Activated gamma-delta T cell (primary cell): ENCODE data around the gene MAN1B1.
"Not testable (repeated sequence)": the region's sequence is repeated elsewhere in the genome, so short reads cannot be mapped to it uniquely, and the experiment has no call there.

ENCODE experiments used
- DNase-seq: peaks from one replicate; lab custom pipeline; 2025; lab: John Stamatoyannopoulos, UW

MAN1B1 gene

DNA sequence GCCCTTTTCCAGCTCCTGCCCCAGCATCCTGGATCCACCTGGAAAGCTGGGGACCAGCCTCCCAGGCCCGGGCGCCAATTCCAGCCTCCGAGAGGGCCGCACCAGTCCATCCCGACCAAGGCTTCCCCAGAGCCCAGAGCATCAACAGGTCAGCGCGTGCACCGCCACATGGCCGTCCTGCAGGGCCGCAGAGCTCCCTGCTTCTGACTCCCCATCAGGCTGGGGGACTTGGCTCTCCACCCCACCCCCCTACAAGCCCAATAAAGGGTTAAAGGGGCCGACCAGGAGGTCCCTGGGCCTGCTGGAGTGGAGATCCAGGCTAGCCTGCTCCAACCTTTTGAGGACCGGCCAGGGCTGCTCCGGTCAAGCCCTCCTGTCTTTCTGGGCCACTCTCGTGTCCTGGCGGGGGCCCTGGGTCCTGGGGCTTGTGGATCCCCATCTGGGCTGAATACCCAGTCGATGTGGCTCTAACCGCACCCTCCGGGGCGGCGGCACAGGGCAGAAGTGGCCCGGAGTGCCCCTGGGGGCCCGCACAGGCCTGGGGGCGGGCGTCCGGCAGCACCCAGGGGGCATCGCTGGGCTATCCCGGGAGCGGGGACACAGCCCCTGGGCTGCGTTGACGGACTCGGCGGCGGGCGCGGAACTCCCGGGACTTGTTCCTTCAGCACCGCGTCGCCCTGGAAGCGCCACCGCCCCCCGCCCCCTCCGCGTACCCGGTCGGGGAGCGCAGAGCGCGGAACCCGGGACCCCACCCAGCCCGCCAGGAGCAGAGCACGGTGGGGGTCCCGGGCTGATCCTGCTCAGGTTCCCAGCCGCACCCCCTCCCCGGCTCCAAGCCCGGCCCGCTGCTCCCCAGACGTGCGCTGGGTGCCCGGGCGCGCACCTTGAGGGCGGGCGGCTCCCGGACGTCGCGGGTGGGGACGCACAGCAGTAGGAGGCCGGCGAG, 33.5 kb upstream of the MAN1B1 start:
- no peak for DNase-seq

DNA sequence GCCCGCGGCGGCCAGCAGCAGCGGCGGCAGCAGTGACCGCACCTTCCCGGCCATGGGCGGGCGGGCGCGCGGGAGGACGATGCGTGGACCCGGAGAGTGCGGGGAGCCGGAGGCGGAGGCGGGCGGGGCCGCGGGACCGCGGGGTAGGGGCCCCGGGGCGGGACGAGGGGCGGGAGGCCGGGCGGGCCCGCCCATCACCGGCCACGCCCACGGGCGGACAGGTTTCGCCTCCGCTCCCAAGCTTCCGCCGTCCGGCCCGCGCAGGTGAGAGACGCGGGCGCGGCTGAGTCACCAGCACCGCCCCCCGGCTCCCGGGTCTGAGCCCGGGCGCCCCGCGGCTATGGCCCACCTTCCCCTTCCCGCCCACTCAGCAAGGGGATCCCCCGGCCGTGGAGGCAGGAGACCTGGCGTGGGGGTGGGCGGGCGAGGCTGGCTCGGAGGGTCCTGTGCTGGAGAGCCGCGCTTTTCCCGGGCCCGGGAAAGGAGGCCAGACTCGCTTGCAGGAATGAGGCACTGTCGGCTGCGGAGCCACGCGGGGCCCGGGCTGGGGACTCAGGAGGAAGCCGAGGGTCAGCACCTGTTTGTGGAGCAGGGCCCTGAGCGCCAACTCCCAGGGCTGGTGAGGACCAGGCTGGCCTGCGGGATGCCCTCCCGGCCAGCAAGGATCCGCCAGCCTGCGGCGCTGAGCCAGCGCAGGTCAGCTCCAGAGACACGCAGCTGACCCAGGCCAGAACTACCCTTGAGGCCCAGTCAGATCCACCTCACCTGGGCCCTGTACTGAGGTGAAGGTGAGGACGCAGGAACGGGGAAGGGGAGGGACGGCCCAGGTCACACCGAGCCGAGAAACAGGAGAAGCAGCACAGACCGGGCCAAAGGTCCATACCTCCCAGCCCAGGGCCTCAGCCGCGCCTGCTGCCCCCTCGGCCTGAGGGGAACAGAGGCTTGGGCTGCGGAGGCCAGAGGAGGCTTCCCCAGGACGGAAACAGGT, 32.5 kb upstream of the MAN1B1 start, which contains the start of gene ENTPD2:
ENTPD2 (minus strand) TSS at position 118 of the 988 bp plus-strand sequence; CDS start at position 54, 64 bp downstream.
- DNase-seq = peak; percentile 36

DNA sequence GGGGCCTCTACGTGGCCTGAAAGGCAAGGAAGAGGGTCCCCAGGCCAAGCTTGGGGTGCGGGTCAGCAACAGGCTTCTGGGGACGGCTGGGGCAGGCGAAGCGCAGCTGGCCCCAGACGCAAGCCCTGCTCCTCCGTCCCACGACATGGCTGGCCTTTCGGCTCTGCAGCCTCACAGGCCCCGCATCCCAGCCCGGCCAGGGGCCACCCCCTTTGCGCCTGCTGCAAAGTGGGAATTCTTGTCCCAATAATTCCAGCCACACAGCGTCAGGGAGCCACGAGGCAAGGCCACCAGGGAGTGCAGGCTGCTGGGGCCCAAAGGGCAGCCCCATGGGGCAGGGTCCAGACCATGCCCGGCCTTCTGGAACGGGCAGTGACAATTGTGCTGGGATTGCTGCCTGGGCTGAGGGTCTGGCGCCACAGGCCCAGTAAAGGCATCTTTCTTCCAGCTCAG, 31.8 kb upstream of the MAN1B1 start:
- DNase-seq = no peak

DNA sequence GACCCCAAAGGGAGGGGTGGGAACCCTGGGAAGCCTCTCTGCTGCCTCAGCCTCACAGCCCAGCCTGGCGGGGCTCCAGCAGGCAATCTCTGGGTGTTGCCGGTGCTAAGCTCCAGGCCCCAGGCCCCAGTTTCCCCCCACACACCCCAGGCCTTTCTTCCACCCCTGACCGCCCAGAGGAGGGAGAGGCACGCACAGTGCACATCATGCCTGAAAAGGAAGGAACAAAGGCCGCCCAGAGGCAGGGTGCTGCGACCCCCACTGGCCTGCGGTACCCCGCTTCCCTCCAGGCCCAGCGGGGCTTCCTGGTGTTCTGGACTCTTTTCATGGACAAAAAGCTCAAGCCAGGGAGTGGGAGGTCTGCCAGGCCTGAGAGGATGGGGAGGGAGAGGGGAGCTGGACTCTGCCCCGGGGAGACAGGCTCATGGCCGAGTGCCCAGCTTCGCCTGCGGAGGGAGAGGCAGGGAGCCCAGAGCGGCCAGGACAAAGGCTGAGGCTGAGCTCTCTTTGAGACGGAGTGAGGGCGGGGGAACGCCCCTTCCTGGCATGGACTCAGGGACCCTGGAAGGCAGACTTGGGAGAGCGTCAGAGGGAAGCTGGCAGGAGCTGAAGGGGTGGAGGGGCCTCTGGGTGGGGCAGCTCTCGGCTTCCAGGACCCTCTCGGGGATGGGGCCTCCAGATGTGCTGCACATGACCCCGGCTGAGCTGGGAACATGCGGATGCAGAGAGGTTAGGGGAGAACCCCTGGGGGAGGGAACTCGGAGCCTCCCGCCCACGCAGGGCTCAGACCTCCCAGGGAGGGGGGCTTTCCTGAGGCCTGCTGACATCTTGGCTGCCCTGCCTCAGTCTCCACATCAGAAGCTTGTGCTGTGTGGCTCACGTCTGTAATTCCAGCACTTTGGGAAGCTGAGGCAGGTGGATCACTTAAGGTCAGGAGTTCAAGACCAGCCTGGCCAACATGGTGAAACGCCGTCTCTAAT, 31.1 kb upstream of the MAN1B1 start:
- DNase-seq = no peak

DNA sequence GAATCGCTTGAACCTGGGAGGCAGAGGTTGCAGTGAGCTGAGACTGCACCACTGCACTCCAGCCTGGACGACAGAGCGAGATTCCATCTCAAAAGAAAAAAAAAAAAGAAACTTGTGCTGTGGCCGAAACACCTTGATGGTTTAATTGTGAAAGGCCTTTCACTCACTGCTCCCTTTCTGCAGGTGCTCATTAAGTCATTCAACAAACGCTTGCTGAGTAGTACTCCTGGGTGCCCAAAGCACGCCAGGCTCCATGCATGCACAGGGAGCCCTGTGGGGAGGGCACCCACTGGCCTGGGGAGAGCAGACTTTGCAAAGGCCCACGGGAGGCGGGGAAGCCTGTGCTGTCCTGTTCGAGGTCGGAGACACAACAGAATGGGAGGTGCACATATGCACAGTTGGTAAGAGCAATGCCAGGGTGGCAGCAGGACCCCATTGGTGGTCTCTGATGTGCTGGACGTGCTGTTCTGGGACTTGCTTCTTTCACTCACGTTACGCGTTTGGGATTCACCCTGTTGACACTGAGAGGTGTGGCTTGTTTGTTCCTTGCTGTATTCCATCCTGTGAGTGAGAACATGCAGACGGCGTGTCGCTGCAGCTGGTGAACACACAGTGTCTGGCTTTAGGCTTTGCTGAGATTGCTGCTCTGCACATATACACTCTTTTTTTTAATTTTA, 29.9 kb upstream of the MAN1B1 start:
- no peak for DNase-seq

DNA sequence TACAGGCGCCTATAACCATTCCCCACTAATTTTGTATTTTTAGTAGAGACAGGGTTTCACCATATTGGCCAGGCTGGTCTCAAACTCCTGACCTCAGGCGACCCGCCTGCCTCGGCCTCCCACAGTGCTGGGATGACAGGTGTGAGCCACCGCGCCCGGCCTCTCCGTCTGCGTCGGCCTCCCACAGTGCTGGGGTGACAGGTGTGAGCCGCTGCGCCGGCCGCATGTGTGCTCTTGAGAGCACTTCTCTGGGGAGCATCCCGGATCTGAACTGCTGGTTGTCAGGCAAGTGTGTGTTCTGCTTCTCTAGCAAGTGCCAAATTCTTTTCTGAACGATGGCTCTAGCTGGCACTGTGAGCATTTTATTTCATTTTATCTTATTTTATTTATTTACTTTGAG, 29.2 kb upstream of the MAN1B1 start:
- no peak for DNase-seq

DNA sequence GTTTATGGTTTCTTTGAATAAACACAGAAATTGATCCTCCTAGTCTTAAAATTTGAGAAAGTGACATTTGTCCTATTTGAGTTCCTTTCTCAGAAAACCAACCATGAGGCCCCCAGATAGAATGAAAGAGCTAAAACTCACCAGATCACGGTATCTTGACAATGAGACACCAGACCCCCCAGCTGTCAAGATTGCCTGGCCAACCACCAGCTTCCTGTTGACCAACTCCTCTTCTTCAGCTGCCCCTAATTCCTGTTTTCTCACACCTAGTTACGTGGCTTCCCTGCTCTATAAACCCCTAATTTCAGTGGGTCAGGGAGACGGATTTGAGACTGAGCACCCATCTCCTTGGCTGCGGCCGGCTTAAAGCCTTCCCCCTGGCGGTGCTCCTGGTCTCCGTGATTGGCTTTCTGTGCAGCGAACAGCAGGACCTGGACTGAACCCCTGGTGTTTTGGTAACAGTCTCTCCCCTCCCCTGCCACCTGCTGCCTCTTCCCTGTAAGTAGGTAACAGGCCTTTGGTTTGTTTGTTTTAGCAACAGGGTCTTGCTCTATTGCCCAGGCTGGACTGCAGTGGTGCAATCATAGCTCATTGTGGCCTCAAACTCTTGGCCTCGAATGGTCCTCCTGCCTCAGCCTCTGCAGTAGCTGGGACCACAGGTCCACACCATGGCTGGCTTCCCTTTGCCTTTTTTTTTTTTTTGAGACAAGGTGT, 28.1 kb upstream of the MAN1B1 start:
- DNase-seq = no peak

DNA sequence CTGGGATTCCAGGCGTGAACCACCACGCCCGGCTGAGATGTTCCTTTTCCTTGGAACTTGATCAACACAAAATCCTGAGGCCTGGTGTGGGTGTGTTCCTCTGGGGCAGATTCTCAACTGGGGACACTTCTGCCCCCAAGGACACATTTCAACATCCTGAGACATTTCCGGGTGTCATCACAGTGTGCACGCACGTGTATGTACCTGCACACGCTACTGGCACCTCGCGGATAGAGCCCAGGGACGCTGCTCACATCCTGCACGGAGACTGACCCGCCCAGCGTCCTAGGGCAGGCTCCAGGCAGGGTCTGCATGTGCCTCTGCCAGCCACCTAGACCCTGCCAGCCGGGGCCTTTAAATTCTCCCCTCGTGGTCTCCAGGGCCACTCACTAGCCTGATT, 24.4 kb upstream of the MAN1B1 start:
- no peak for DNase-seq

DNA sequence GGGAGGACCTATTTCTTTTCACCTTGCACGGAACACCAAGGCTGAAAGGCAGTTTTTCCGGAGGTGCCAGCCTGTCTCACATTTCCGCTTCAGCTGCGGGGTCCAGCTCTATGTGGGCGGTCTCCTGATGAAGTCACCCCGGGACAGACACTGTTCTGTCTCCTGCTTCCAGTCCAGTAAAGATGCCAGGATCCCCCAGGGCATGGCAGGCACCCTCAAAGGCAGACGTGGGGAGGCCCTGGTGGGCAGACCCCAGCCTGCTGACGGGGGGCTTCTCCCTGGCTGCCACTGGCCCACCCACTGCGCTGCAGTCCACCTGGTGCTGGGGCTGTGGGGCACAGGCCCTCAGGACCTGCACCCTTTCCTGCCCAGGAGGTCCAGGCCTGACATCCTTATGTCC, 24.0 kb upstream of the MAN1B1 start:
- DNase-seq = not testable (repeated sequence)

DNA sequence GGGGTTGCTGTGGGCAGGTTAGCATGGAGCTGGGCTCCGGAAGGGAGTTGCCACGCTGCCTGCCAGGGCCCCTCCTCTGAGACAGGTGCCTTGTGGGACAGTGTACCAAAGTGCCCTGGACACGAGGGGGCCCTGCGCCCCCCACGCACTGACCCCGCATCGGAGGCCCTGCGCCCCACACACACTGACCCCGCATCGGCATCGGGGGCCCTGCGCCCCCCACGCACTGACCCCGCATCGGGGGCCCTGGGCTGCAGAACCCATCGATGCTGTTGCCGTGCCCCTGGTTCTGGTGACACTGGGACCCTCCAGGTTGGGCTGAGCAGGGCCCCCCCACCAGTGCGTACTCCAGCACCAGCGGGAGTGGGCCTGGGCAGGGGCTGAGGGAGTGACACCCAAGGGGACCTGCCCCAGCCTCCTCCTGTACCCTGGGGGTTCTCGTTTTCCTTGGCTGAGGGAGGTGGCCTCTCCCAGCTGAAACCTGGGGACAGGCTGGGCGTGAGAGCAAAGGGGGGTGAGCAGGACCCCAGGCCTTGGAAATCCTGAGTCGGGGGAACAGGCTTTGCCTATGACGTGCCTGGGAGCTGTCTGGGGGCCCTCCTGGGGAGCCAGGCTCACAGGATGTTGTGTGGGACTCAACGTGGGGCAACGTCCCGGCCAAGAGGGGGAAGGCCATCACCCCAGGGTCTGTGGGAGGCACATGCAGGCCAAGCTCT, 23.3 kb upstream of the MAN1B1 start:
- DNase-seq = no peak

DNA sequence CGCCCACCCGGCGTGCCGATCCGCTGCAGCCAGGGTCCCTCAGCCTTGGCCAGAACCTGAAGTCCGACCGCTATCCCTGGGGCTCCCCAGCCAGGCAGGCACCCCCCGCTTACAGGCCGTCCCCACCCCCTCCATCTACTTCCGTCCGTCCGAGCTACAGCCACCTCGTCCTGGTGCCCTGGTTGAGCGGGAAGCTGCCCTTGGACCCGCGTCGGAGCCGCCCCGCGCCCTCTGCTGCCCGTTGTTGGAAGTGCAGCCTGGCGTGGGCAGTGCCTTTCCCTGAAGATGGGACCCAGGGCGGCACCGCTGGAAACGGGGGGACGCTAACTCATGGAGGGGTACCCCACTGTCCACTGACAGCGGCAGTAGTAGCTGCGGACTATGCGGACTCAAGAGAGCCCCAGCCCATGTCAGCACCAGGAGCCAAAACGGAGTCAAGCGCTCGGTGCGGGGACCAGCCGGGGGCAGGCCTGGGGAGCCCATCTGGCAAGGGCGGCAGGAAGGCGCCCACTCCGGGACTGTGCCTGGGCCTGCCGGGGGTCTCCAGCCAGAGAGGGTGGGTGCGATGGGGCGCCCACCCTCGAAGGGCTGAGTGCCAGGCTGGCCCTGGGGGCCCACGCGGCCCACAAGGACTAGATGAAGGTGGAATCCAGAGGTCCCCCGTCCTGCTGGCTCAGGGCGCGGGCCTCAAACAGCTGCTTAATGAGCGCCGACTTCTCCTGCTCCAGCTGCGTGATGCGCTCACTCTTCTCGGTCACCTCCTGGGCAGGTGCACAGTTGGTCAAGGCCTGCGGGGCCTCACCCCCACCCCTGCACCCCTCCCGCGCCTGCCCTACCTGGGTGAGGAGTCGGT, 22.5 kb upstream of the MAN1B1 start:
- peak; percentile 29 for DNase-seq

DNA sequence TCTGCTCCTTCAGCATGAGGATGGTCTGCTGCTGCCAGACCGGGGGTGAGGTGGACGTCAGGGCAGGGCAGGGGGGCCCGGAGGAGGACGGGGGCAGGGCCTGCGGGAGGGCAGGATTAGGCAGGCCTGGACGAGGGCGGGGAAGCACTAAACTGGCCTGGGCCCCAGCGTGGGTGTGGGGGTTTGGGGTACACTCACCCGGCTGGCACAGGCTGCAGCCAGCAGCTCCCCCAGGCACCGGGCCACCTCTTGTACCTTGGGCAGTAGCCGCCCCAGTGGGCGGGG, 22.0 kb upstream of the MAN1B1 start:
- no peak for DNase-seq

DNA sequence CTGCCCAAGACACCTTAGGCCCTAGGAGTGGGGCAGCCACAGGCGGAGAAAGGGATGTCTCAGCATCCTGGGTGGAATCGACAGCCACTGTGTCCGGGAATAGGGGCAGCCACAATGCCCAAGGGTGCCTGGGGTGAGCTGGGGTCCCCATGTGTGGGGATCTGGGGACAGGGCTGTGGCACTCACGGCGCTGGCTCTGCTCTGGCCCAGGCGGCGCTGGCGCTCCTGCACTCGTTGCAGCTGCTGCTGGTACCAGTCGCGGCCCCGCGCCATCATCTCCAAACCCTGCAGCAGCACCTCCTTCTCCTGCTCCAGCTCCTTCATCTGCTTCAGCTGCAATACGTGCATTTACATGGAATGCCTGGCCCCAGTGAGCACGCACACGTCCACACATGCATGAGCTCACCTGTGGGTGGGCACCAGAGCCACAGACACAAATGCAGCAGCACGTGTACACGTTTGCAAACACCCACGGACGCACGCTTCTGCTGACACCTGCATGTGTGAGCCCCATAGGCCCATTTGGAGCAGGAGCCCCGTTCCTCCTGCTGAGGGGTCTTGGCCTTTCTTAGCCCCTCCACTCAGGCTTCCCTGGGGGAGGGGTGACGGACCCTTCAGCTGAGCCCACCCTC, 21.3 kb upstream of the MAN1B1 start:
- DNase-seq = no peak

DNA sequence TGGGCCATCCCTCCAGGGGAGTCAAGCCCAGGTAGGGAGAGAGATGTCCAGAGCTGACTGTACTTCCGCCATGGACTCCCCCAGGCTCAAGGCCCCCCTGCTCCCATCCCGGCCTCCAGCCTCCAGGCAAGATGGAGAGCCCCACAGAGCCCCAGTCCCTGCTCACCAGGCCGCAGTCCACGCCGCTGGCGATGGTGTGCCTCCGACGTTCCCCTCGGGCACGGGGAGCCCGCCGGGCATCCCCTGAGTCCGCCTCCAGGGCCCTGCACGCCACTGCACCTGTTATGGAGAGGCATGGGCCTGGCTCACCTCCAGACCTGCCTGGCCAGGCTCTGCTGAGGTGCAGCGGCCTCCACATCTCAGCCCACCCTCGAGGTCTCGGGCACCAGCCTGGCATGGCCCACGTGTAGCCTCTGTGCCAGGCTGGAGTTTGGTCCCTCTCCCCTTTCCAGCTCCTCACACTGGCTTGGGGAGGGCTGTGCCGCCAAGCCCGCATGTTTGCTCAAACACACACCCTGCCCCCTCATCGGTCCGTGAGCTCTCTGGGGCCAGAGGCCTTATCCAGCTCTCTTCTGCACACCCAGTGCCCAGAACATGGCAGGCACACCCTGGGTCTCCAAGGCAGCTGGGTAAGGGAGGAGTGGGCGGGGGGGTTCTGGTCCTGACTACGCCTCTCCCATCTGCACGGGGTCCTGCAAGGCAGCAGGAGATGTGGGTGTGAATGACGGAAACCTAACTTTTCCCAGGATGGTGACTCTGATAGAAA, 20.5 kb upstream of the MAN1B1 start:
- no peak for DNase-seq

DNA sequence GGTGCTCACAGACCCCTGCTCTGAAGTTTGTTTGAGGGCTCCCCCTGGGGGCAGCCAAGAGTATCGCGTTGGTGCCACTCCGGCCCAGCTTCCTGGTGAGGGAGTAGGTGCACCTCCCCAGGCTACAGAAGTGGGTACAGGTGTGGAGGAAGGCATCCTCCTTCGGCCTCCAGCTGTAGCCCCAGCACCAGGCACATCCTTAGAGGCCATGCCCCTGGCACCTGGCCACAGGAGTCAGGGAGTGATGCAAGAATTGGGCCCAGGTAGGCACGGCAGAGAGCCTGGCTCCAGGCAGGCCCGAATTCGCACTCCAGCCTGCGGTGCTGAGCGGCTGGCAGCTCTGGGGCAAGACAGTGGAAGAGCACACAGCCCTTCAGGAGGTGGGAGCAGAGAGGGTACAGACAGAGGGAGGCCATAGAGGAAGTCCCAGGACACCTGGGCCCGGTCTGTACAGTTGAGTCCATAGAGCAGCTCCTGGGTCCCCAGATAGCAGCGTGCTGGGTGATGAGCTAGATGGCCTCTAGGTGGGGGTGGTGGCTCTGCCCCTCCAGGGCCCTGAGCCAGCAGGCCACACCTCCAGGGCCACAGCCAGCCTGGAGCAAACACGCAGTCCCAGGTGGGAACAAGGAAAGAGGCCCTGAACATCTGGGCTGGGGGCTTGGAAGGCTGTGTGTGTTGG, 18.8 kb upstream of the MAN1B1 start:
- peak; percentile 31 for DNase-seq
